HG03159 (cell line): ENCODE measurements around the gene PRKCH.
A peak's percentile ranks its signal among the peaks of the same experiment; 100 is the strongest.

Experiments
- ATAC-seq: cut with Tn5 transposase; IDR thresholded peaks from one replicate; pipeline ENCODE4 v1.9.1; 2021; ENCODE audit warnings: mild to moderate bottlenecking, moderate library complexity; ENCODE audit not compliant: unreplicated experiment

The PRKCH gene

GRCh38 chr14:61575551-61576150 is 254.3 kb downstream of the PRKCH start:
- no peak for ATAC-seq

- no peak for ATAC-seq
Measured at GRCh38 chr14:61577506-61577931, 256.1 kb downstream of the PRKCH start.

- no peak for ATAC-seq
Measured at GRCh38 chr14:61578745-61579144, 257.4 kb downstream of the PRKCH start.

- ATAC-seq = no peak
Measured at GRCh38 chr14:61581340-61581739, 260.0 kb downstream of the PRKCH start.

GRCh38 chr14:61581955-61582615 is 260.7 kb downstream of the PRKCH start:
- no peak for ATAC-seq

GRCh38 chr14:61582815-61583214 is 261.4 kb downstream of the PRKCH start:
- no peak for ATAC-seq

- no peak for ATAC-seq
Measured at GRCh38 chr14:61584331-61584741, 263.0 kb downstream of the PRKCH start.

- no peak for ATAC-seq
Measured at GRCh38 chr14:61585598-61586543, 264.5 kb downstream of the PRKCH start.

- ATAC-seq = no peak
Measured at GRCh38 chr14:61586544-61587055, 265.2 kb downstream of the PRKCH start.

GRCh38 chr14:61587081-61587713 is 265.8 kb downstream of the PRKCH start:
- ATAC-seq = no peak

- no peak for ATAC-seq
Measured at GRCh38 chr14:61588419-61588901, 267.1 kb downstream of the PRKCH start.

GRCh38 chr14:61589691-61590581 is 268.6 kb downstream of the PRKCH start:
- no peak for ATAC-seq

GRCh38 chr14:61591862-61592261 is 270.5 kb downstream of the PRKCH start:
- peak; percentile 37 for ATAC-seq

GRCh38 chr14:61593330-61593729 is 272.0 kb downstream of the PRKCH start:
- ATAC-seq = no peak

GRCh38 chr14:61596990-61597389 is 275.6 kb downstream of the PRKCH start:
- ATAC-seq = no peak

- no peak for ATAC-seq
Measured at GRCh38 chr14:61598980-61599379, 277.6 kb downstream of the PRKCH start.

- ATAC-seq = no peak
Measured at GRCh38 chr14:61599942-61600341, 278.6 kb downstream of the PRKCH start.
